HFFc6 (cell line): ENCODE data around the gene FAR1. TPM values are rescaled to one million over a fixed set of nuclear protein-coding genes. Genes with fewer than 3 reads are reported as not detected.

Experiments
- DNase-seq: peaks from one replicate; pipeline ENCODE4 v3.0.0-alpha.2; 2018
- H3K27ac Mint-ChIP-seq: 2 replicates; pipeline ENCODE4 v1.8.0; 2020; ENCODE audit warnings: mild to moderate bottlenecking, mixed read lengths
- H3K27me3 Mint-ChIP-seq: 2 replicates; pipeline ENCODE4 v1.8.0; 2021; ENCODE audit warnings: mild to moderate bottlenecking, moderate library complexity, mixed read lengths; ENCODE audit not compliant: insufficient read depth
- H3K36me3 Mint-ChIP-seq: 2 replicates; pipeline ENCODE4 v1.8.0; 2021; ENCODE audit warnings: low read depth, mixed read lengths
- H3K4me1 Mint-ChIP-seq: 2 replicates; pipeline ENCODE4 v1.8.0; 2020; ENCODE audit warnings: low read depth, mixed read lengths
- H3K4me3 Mint-ChIP-seq: 2 replicates; pipeline ENCODE4 v1.8.0; 2020; ENCODE audit warnings: mild to moderate bottlenecking, moderate library complexity, mixed read lengths
- H3K9me3 Mint-ChIP-seq: 2 replicates; pipeline ENCODE4 v1.8.0; 2020; ENCODE audit warnings: mild to moderate bottlenecking, mixed read lengths
- total RNA-seq, 6 experiments: library from RNA; stranded (reverse); fragmentation: NEBNext Ultra II Directional; extraction: Animal tissue kit (Norgen Biotek cat#: 25700); gene quantifications; 2 replicates in 1 of 6; 3 replicates in 5 of 6; pipeline ENCODE4 v1.2.3, GENCODE V29; 2021
- TF ChIP-seq, protein P1 (sequence below): fragments of 200-600 bp; sonication (generic); IDR thresholded peaks from 2 replicates; pipeline ENCODE4 v1.5.0; 2021; ENCODE audit warnings: antibody characterized with exemption, mild to moderate bottlenecking

The FAR1 gene
- total RNA-seq, 6 experiments from 2014 or later, result 40.8 to 59.5 (median 44.2) TPM

- Mint-ChIP-seq H3K4me1 (peaks cover 24% of the 10 kb centered on the region), H3K36me3 (no peaks in the 10 kb centered on the region)
Observed at GRCh38 chr11:13762718-13763117, 94.2 kb downstream of the FAR1 start.

DNA sequence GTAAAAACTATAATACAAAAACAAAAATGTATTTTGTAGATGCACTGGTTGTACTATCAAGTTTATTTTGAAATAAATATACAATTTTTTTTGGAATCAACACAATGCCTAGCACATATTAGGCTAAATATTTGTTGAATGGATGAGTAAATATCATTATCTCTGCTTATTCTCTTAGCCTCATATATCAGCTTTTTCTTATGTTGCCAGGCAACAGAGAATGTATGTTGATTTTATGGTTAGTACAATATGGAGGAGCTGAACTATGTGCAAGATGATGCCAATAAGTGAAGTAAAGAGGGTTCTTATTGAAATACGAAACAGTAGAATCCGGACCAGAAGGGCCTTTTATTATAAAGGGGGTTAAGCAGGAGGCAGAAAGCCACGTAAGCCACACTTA, 94.9 kb downstream of the FAR1 start:
- Mint-ChIP-seq H3K27me3 (peaks cover 2% of the 10 kb centered on the region; the same call in 1 of the 2 replicates), H3K9me3 (no peaks in the 10 kb centered on the region), H3K36me3 (no peaks in the 10 kb centered on the region), H3K27ac (no peak overlapping the region), H3K4me1 (peaks cover 24% of the 10 kb centered on the region), H3K4me3 (no peak overlapping the region)
- TF ChIP-seq, protein P1, sequence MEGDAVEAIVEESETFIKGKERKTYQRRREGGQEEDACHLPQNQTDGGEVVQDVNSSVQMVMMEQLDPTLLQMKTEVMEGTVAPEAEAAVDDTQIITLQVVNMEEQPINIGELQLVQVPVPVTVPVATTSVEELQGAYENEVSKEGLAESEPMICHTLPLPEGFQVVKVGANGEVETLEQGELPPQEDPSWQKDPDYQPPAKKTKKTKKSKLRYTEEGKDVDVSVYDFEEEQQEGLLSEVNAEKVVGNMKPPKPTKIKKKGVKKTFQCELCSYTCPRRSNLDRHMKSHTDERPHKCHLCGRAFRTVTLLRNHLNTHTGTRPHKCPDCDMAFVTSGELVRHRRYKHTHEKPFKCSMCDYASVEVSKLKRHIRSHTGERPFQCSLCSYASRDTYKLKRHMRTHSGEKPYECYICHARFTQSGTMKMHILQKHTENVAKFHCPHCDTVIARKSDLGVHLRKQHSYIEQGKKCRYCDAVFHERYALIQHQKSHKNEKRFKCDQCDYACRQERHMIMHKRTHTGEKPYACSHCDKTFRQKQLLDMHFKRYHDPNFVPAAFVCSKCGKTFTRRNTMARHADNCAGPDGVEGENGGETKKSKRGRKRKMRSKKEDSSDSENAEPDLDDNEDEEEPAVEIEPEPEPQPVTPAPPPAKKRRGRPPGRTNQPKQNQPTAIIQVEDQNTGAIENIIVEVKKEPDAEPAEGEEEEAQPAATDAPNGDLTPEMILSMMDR, result no peak
- no peak for DNase-seq

More at GRCh38 chr11:13762718-13763117, 94.2 kb downstream of the FAR1 start:
- Mint-ChIP-seq H3K27me3 (peaks cover 3% of the 10 kb centered on the region; the same call in 1 of the 2 replicates), H3K9me3 (no peaks in the 10 kb centered on the region), H3K27ac (no peak overlapping the region), H3K4me3 (no peak overlapping the region)
- no peak for DNase-seq
- TF ChIP-seq, protein P1, result no peak

DNA sequence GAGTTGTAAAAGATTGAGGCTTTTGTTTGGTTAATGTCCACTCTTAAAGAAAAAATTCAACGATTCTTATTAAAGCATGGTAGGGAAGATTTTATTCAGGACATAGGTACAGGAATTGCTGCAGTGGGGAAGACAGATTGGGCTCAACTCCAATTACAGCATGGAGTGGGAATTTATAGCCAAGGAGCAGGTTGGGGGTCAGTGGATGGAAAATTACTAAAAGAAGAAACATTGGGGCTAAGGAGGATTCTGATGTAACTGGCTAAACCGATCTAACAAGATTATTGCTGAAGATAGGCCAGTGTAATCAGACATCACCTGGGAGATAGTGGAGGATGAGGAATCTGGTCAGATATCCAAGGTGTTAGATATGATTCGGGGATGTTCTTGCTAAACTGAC, 97.4 kb downstream of the FAR1 start:
- H3K4me3 Mint-ChIP-seq, result no peak overlapping the region
- no peak overlapping the region for H3K27ac Mint-ChIP-seq
- no peaks in the 10 kb centered on the region for H3K9me3 Mint-ChIP-seq
- H3K4me1 Mint-ChIP-seq, result peaks cover 14% of the 10 kb centered on the region
- peaks cover 6% of the 10 kb centered on the region; the same call in 1 of the 2 replicates for H3K27me3 Mint-ChIP-seq
- no peak for DNase-seq
- no peaks in the 10 kb centered on the region for H3K36me3 Mint-ChIP-seq
- TF ChIP-seq, protein P1, result no peak

DNA sequence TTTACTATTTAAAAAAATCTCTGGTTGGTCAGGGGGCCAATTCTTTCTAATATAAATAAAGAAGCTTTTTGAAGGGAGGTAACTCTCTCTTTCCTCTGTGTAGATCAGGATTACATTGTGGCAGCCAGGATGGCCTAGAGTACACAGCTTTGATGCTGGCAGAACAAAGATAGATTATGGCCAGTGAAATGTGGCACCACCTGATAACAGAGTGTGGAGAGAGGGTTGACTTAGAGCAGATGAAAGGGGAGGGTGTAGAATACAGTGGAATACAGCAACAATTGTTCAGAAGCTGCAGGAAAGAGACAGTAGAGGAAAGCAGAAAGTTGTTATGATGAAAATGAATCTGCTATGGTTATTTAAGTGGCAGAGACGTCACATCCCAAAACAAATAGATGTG, 99.0 kb downstream of the FAR1 start:
- H3K27ac Mint-ChIP-seq, result no peak overlapping the region

GRCh38 chr11:13769188-13769587, 100.7 kb downstream of the FAR1 start:
- H3K36me3 Mint-ChIP-seq, result no peaks in the 10 kb centered on the region
- DNase-seq, result no peak
- H3K4me3 Mint-ChIP-seq, result no peak overlapping the region

More for the DNA sequence above, 99.0 kb downstream of the FAR1 start:
- TF ChIP-seq, protein P1, result no peak
- Mint-ChIP-seq H3K4me1 (no peaks in the 10 kb centered on the region), H3K27me3 (peaks cover 12% of the 10 kb centered on the region; the same call in 1 of the 2 replicates), H3K36me3 (no peaks in the 10 kb centered on the region), H3K4me3 (no peak overlapping the region), H3K9me3 (no peaks in the 10 kb centered on the region)
- DNase-seq, result no peak

More at GRCh38 chr11:13769188-13769587, 100.7 kb downstream of the FAR1 start:
- TF ChIP-seq, protein P1, result no peak
- Mint-ChIP-seq H3K27ac (no peak overlapping the region), H3K9me3 (no peaks in the 10 kb centered on the region), H3K27me3 (peaks cover 10% of the 10 kb centered on the region; the same call in 1 of the 2 replicates), H3K4me1 (no peaks in the 10 kb centered on the region)
